Measurements from ENCODE around the gene ADARB1. TPM values are rescaled to one million over a fixed set of nuclear protein-coding genes. Genes with fewer than 3 reads are reported as not detected.

The ADARB1 gene
- total RNA-seq, 1 experiment from 2014 or later = 5.0 TPM

GRCh38 chr21:45054927-45055612 lies 19.3 kb upstream of the ADARB1 start:
- DNase-seq (ENCODE audit: low spot score) = no peak

- no peak for DNase-seq (ENCODE audit: low spot score)
These were observed 18.5 kb upstream of the ADARB1 start for GRCh38 chr21:45055861-45056260.

GRCh38 chr21:45056296-45056904 lies 18.0 kb upstream of the ADARB1 start:
- DNase-seq (ENCODE audit: low spot score) = no peak

GRCh38 chr21:45056917-45057560 lies 17.3 kb upstream of the ADARB1 start:
- no peak for DNase-seq (ENCODE audit: low spot score)

- no peak for DNase-seq (ENCODE audit: low spot score)
These were observed 16.5 kb upstream of the ADARB1 start for GRCh38 chr21:45057886-45058285.

- DNase-seq (ENCODE audit: low spot score) = no peak
These were observed 15.3 kb upstream of the ADARB1 start for GRCh38 chr21:45059121-45059520.

- no peak for DNase-seq (ENCODE audit: low spot score)
These were observed 14.3 kb upstream of the ADARB1 start for GRCh38 chr21:45060089-45060488.

GRCh38 chr21:45060675-45061311 lies 13.6 kb upstream of the ADARB1 start:
- no peak for DNase-seq (ENCODE audit: low spot score)

GRCh38 chr21:45064091-45064490 lies 10.3 kb upstream of the ADARB1 start:
- DNase-seq (ENCODE audit: low spot score) = no peak

- no peak for DNase-seq (ENCODE audit: low spot score)
These were observed 9.6 kb upstream of the ADARB1 start for GRCh38 chr21:45064618-45065399.

- no peak for DNase-seq (ENCODE audit: low spot score)
These were observed 6.7 kb upstream of the ADARB1 start for GRCh38 chr21:45067462-45068285.

GRCh38 chr21:45069085-45069484 lies 5.3 kb upstream of the ADARB1 start:
- no peak for DNase-seq (ENCODE audit: low spot score)

- no peak for DNase-seq (ENCODE audit: low spot score)
These were observed 4.7 kb upstream of the ADARB1 start for GRCh38 chr21:45069711-45070110.

- DNase-seq (ENCODE audit: low spot score) = no peak
These were observed 3.1 kb upstream of the ADARB1 start for GRCh38 chr21:45071078-45071873.

- DNase-seq (ENCODE audit: low spot score) = no peak
These were observed 2.3 kb upstream of the ADARB1 start for GRCh38 chr21:45071874-45072737.

- DNase-seq (ENCODE audit: low spot score) = no peak
These were observed 1.6 kb upstream of the ADARB1 start for GRCh38 chr21:45072738-45073300.

GRCh38 chr21:45073301-45074047 lies 906 bp upstream of the ADARB1 start:
- peak; percentile 63 for DNase-seq (ENCODE audit: low spot score)
